Mucosa of descending colon (tissue), 3 donors: ENCODE measurements around the gene HPN. TPM values are rescaled to one million over a fixed set of nuclear protein-coding genes. Genes with fewer than 3 reads are reported as not detected.
"Not testable (repeated sequence)": the region's sequence is repeated elsewhere in the genome, so short reads cannot be mapped to it uniquely, and the experiment has no call there.

ENCODE experiments used
- ATAC-seq: fragments of 200-7000 bp; cut with Tn5 transposase; one replicate; pipeline ENCODE4 v1.9.1; 2020; ENCODE audit warnings: mild to moderate bottlenecking, moderate library complexity
- DNase-seq, 3 donors: peaks; one replicate each; pipeline ENCODE4 v3.0.0-alpha.2; 2020
- H3K36me3 ChIP-seq: fragments of 200-600 bp; one replicate; pipeline ENCODE4 v1.8.0; 2021; ENCODE audit warnings: low read depth, mild to moderate bottlenecking
- H3K4me1 ChIP-seq: fragments of 200-600 bp; one replicate; pipeline ENCODE4 v1.8.0; 2021; ENCODE audit warnings: low read depth, mild to moderate bottlenecking
- H3K4me3 ChIP-seq: fragments of 200-600 bp; one replicate; pipeline ENCODE4 v1.8.0; 2021; ENCODE audit warnings: mild to moderate bottlenecking
- H3K9me3 ChIP-seq: fragments of 200-600 bp; one replicate; pipeline ENCODE4 v1.8.0; 2021; ENCODE audit warnings: mild to moderate bottlenecking
- CTCF ChIP-seq: fragments of 200-600 bp; IDR thresholded peaks from one replicate; pipeline ENCODE4 v1.8.0; 2022; ENCODE audit warnings: antibody characterized with exemption, mild to moderate bottlenecking
- intact Hi-C, 2 donors: fragments of 100-400 bp; cut with DNase I in 1 of 2; cut with micrococcal nuclease in 1 of 2; formaldehyde crosslinking; loops; one replicate each; pipeline versions ENCODE4 v1.11.0 to v1.11.1; 2022; cut with DNase I, micrococcal nuclease
- total RNA-seq, 3 donors: library from RNA; stranded (reverse); fragmentation: NEBNext Ultra II Directional in 2 of 3; extraction: Animal tissue kit (Norgen Biotek cat#: 25700) in 2 of 3; gene quantifications; one replicate each; pipeline versions ENCODE4 v1.2.1 to v1.2.4, GENCODE V29; 2021 to 2023
- donor health status: DM: no; HTN: no; CAD: no; lungs with moderate emphysema.
- donor health status: DM: no; HTN: no; CAD: no.
- donor health status: DM: no; HTN: yes; CAD: no.

Gene HPN
- total RNA-seq, 3 donors from 2014 or later: 0.54 to 0.94 TPM; not detected in 1

- intact Hi-C loops: no loop called here
- H3K9me3 ChIP-seq: no peaks in the 10 kb centered on the region
- ATAC-seq (no peak), DNase-seq (no peak)
- H3K4me1 ChIP-seq: peaks cover 33% of the 10 kb centered on the region
- H3K36me3 ChIP-seq: no peaks in the 10 kb centered on the region
- no peak for TF ChIP-seq CTCF
- H3K4me3 ChIP-seq: no peak overlapping the region
Measured at GRCh38 chr19:34997071-34997617, 44.4 kb upstream of the HPN start.

GRCh38 chr19:34998224-34998623 is 43.3 kb upstream of the HPN start:
- ATAC-seq, H3K9me3 ChIP-seq, intact Hi-C loops, DNase-seq, H3K4me3 ChIP-seq, H3K36me3 ChIP-seq: not testable (repeated sequence)
- H3K4me1 ChIP-seq: peaks cover 40% of the 10 kb centered on the region

- intact Hi-C loops: no loop called here
- Histone ChIP-seq H3K36me3 (no peaks in the 10 kb centered on the region), H3K4me1 (peaks cover 47% of the 10 kb centered on the region), H3K9me3 (no peaks in the 10 kb centered on the region), H3K4me3 (no peak overlapping the region)
- peak in 1 of 3 donors; percentile 39 for DNase-seq
- TF ChIP-seq CTCF: no peak
- ATAC-seq: no peak
Measured at GRCh38 chr19:34998777-34999497, 42.6 kb upstream of the HPN start.

GRCh38 chr19:34999498-35000337 is 41.8 kb upstream of the HPN start, which contains the start of gene GRAMD1A:
TSS of gene GRAMD1A (plus strand) at chr19:35000323. CDS start at chr19:35000479, 156 bp downstream.
- no peaks in the 10 kb centered on the region for H3K36me3 ChIP-seq
- no peak for TF ChIP-seq CTCF
- intact Hi-C loops: no loop called here
- ATAC-seq (peak; percentile 78), DNase-seq (peak; percentile 80 to 94 (median 87))
- H3K9me3 ChIP-seq: no peaks in the 10 kb centered on the region
- H3K4me1 ChIP-seq: peaks cover 48% of the 10 kb centered on the region
- H3K4me3 ChIP-seq: peak within 1 kb of the TSS; percentile 59

- intact Hi-C loops: no loop called here
- DNase-seq: peak in 1 of 3 donors; percentile 91
- Histone ChIP-seq H3K4me1 (peaks cover 51% of the 10 kb centered on the region), H3K4me3 (peak overlapping the region; percentile 59), H3K36me3 (no peaks in the 10 kb centered on the region), H3K9me3 (no peaks in the 10 kb centered on the region)
- no peak for TF ChIP-seq CTCF
- no peak for ATAC-seq
Measured at GRCh38 chr19:35000338-35000646, 41.2 kb upstream of the HPN start.
